GM23248 (cell line): ENCODE measurements around the gene ROR1. TPM values are rescaled to one million over a fixed set of nuclear protein-coding genes. Genes with fewer than 3 reads are reported as not detected.

Experiments used
- DNase-seq: peaks from one replicate; pipeline ENCODE4 v3.0.0-alpha.2; 2015
- H2AFZ ChIP-seq: fragments of 200-600 bp; sonication (generic); 2 replicates; pipeline ENCODE4 v1.6.1; 2016; ENCODE audit warnings: antibody characterized with exemption
- H3F3A ChIP-seq: fragments of 200-600 bp; sonication (generic); 2 replicates; pipeline ENCODE4 v1.6.1; 2016; ENCODE audit warnings: mild to moderate bottlenecking, antibody characterized with exemption, mixed run types; ENCODE audit not compliant: insufficient read depth
- H3K27ac ChIP-seq: fragments of 200-600 bp; sonication (generic); 2 replicates; pipeline ENCODE4 v1.5.1; 2016; ENCODE audit warnings: mild to moderate bottlenecking
- H3K27me3 ChIP-seq: fragments of 200-600 bp; sonication (generic); replicated peaks from 2 replicates; pipeline ENCODE4 v1.6.1; 2016; ENCODE audit warnings: mild to moderate bottlenecking; ENCODE audit not compliant: insufficient read depth
- H3K36me3 ChIP-seq: fragments of 200-600 bp; sonication (generic); 2 replicates; pipeline ENCODE4 v1.6.1; 2016; ENCODE audit warnings: low read depth, mild to moderate bottlenecking
- H3K4me1 ChIP-seq: fragments of 200-600 bp; sonication (generic); 2 replicates; pipeline ENCODE4 v1.6.1; 2016; ENCODE audit warnings: mild to moderate bottlenecking; ENCODE audit not compliant: insufficient read depth
- H3K4me2 ChIP-seq: fragments of 200-600 bp; sonication (generic); one replicate; pipeline ENCODE4 v1.6.1; 2016; ENCODE audit warnings: mild to moderate bottlenecking; ENCODE audit not compliant: unreplicated experiment
- H3K4me3 ChIP-seq: fragments of 200-600 bp; sonication (generic); 2 replicates; pipeline ENCODE4 v1.5.1; 2016; ENCODE audit warnings: mild to moderate bottlenecking
- H3K79me2 ChIP-seq: fragments of 200-600 bp; sonication (generic); 2 replicates; pipeline ENCODE4 v1.6.1; 2016; ENCODE audit warnings: mild to moderate bottlenecking; ENCODE audit not compliant: insufficient read depth
- H3K9ac ChIP-seq: fragments of 200-600 bp; sonication (generic); 2 replicates; pipeline ENCODE4 v1.6.1; 2016; ENCODE audit warnings: mild to moderate bottlenecking
- H3K9me2 ChIP-seq: fragments of 200-600 bp; sonication (generic); 2 replicates; pipeline ENCODE4 v1.6.1; 2016; ENCODE audit warnings: mixed run types, mild to moderate bottlenecking, moderate library complexity; ENCODE audit not compliant: insufficient read depth
- H3K9me3 ChIP-seq: fragments of 200-600 bp; sonication (generic); one replicate; pipeline ENCODE4 v1.6.1; 2017; ENCODE audit warnings: low read depth
- H4K20me1 ChIP-seq: fragments of 200-600 bp; sonication (generic); 2 replicates; pipeline ENCODE4 v1.6.0; 2016; ENCODE audit not compliant: insufficient read depth
- EZH2 ChIP-seq: fragments of 200-600 bp; sonication (generic); IDR thresholded peaks from 2 replicates; pipeline ENCODE4 v1.6.1; 2018; ENCODE audit warnings: antibody characterized with exemption, mild to moderate bottlenecking; ENCODE audit not compliant: insufficient read depth, poor library complexity, severe bottlenecking
- EZH2phosphoT487 ChIP-seq: fragments of 200-600 bp; sonication (generic); IDR thresholded peaks from 2 replicates; pipeline ENCODE4 v1.6.1; 2018; ENCODE audit warnings: antibody characterized with exemption, moderate library complexity, mild to moderate bottlenecking, low read depth; ENCODE audit not compliant: insufficient read depth
- WGBS, 2 experiments: methylation state at CpG; one replicate each; pipeline ENCODE4 v1.1.6; 2015 to 2017; ENCODE audit warnings: low lambda C conversion rate in 2 of 2, low coverage in 1 of 2; ENCODE audit errors: missing lambda C conversion rate in 2 of 2; 5-methylcytosine and 5-hydroxymethylcytosine counted together
- in situ Hi-C: fragments of 300-500 bp; cut with MboI; formaldehyde crosslinking; loops from 2 replicates; pipeline ENCODE4 v1.15.0; 2020
- polyA plus RNA-seq: library from polyadenylated mRNA; unstranded; fragments of >200 nt; fragmentation: Nextera tagmentation; extraction: Ambion mirVana; gene quantifications from 2 replicates; pipeline ENCODE4 v1.2.1, GENCODE V29; 2016
- total RNA-seq: library from RNA; depleted of rRNA; stranded (reverse); fragments of >200 nt; shearing (Covaris generic); gene quantifications from 2 replicates; pipeline ENCODE4 v1.2.3, GENCODE V29; 2014

ROR1 gene
- total and polyA plus RNA-seq, 2 experiments from 2014 or later = 12.0 to 13.3 TPM

DNA sequence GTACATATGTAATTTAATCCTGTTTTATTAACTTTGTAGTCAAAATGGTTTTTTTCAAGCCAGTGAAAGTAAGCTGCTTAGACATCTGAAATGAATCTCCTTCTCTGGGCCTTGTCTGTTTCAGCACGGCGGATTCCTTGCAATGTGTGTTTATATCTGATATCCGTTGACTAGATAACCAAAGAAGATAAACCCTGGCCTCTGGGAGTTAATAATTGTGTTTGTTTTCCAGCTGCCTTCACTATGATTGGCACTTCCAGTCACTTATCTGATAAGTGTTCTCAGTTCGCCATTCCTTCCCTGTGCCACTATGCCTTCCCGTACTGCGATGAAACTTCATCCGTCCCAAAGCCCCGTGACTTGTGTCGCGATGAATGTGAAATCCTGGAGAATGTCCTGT, 366.1 kb downstream of the ROR1 start:
- H3K9ac ChIP-seq = no peak overlapping the region

DNA sequence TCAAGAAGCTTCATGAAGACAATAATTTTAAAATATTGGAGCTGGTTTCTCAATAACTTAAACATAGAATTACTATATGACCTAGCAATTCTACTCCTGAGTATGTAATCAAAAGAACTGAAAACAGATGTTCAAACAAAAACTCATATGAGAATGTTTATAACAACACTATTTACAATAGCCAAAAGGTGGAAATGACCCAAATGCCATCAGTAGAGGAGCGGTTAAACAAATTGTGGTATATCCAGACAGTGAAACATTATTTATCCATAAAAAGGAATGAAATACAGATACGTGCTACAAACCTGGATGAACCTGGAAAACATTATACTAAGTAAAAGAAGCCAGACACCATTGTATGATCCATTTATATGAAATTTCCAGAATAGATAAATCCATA, 366.8 kb downstream of the ROR1 start:
- 48 to 50% methylated on average over 2 of the region's 2 CpGs for WGBS, 2 experiments

More for the DNA sequence above, 366.1 kb downstream of the ROR1 start:
- no peaks in the 10 kb centered on the region for H3K9me3 ChIP-seq
- H3K4me2 ChIP-seq = no peak overlapping the region
- no peaks in the 10 kb centered on the region for H3K79me2 ChIP-seq
- H3K4me3 ChIP-seq = no peak overlapping the region
- H3K36me3 ChIP-seq = no peaks in the 10 kb centered on the region
- DNase-seq = no peak
- in situ Hi-C loops = loop anchor here (10.0 kb wide), 3 partner anchors 225 to 515 kb away; no protein-coding TSS in a partner anchor
- H3K9me2 ChIP-seq = no peaks in the 10 kb centered on the region
- no peaks in the 10 kb centered on the region for H3K27me3 ChIP-seq
- peaks cover 18% of the 10 kb centered on the region for H3F3A ChIP-seq
- H2AFZ ChIP-seq = no peak overlapping the region
- H3K4me1 ChIP-seq = peaks cover 28% of the 10 kb centered on the region
- 98% methylated on average over 10 of the region's 10 CpGs for WGBS, 2 experiments
- no peak for TF ChIP-seq EZH2
- no peak for TF ChIP-seq EZH2phosphoT487
- no peaks in the 10 kb centered on the region for H4K20me1 ChIP-seq
- no peak overlapping the region for H3K27ac ChIP-seq

DNA sequence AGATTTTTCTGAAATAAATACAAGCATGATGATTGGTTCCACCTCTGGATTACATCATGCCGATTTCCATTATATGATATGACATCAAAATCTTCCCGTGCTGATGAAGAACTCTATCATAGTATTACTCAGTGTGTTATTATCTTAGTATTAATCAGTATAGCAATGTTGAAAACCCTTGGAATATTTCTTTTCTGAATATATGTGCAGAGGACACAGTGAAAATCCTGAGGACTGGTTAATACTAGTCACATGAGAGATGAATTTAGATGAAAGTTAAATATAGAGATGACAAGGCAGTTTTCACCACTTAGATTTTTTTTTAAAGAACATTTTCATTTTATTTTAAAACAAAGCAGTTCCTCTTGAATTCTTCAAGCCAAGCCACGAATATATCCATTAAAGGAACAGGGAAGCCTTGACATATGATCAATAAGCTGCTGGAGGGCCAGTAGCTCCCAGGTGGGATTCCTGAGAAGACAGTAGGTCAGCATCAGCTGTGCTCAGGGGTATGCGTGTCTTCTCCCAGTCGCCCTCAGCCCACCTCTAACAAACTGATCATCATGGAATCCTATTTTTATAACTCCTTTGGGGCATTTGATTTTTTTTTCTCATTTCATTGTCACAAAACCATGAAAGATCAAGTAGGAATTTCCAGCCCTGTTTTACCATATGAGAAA, 373.4 kb downstream of the ROR1 start:
- Histone ChIP-seq H3K27ac (no peak overlapping the region), H3F3A (no peaks in the 10 kb centered on the region), H3K4me2 (no peak overlapping the region), H3K9me3 (no peaks in the 10 kb centered on the region), H2AFZ (no peak overlapping the region), H3K9me2 (no peaks in the 10 kb centered on the region), H3K4me1 (peaks cover 5% of the 10 kb centered on the region), H3K36me3 (no peaks in the 10 kb centered on the region), H3K9ac (no peak overlapping the region), H3K4me3 (no peak overlapping the region), H3K79me2 (no peaks in the 10 kb centered on the region), H3K27me3 (no peaks in the 10 kb centered on the region), H4K20me1 (no peaks in the 10 kb centered on the region)
- in situ Hi-C loops = no loop called here
- no peak for DNase-seq
- 75 to 87% methylated on average over 5 of the region's 5 CpGs for WGBS, 2 experiments
- TF ChIP-seq EZH2phosphoT487 (no peak), EZH2 (no peak)

More for the DNA sequence above, 366.8 kb downstream of the ROR1 start:
- Histone ChIP-seq H3K9me3 (no peaks in the 10 kb centered on the region), H3K9me2 (no peaks in the 10 kb centered on the region), H3K4me1 (peaks cover 25% of the 10 kb centered on the region), H3K79me2 (no peaks in the 10 kb centered on the region), H4K20me1 (no peaks in the 10 kb centered on the region), H3K27ac (no peak overlapping the region), H3K27me3 (no peaks in the 10 kb centered on the region), H3K4me2 (no peak overlapping the region), H3K36me3 (no peaks in the 10 kb centered on the region), H3F3A (peaks cover 18% of the 10 kb centered on the region), H2AFZ (no peak overlapping the region), H3K4me3 (no peak overlapping the region), H3K9ac (no peak overlapping the region)
- TF ChIP-seq EZH2phosphoT487 (no peak), EZH2 (no peak)
- DNase-seq = no peak
- in situ Hi-C loops = no loop called here

DNA sequence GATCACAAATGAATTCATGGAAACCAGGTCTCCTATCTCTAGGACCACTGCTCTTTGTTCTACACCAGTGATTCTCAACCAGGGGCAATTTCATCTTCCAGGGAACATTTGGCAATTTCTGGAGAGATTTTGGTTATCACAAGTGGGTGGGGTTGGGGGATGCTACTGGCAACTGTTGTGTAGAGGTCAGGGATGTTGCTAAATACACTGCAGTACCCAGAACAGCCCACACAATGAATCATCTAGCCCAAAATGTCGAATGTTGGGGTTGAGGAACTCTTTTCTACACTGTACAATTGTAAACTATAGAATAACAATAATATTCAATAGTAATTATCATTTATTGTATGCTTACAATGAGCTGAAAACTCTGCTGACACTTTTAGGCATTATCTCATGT, 373.9 kb downstream of the ROR1 start:
- DNase-seq = no peak
- Histone ChIP-seq H3K9ac (no peak overlapping the region), H4K20me1 (no peaks in the 10 kb centered on the region), H3K36me3 (no peaks in the 10 kb centered on the region), H3K4me2 (no peak overlapping the region), H3K4me3 (no peak overlapping the region), H3K4me1 (peaks cover 5% of the 10 kb centered on the region), H3K9me3 (no peaks in the 10 kb centered on the region), H3K27me3 (no peaks in the 10 kb centered on the region), H3F3A (no peaks in the 10 kb centered on the region), H3K9me2 (no peaks in the 10 kb centered on the region), H2AFZ (no peak overlapping the region), H3K27ac (no peak overlapping the region), H3K79me2 (no peaks in the 10 kb centered on the region)
- TF ChIP-seq EZH2 (no peak), EZH2phosphoT487 (no peak)
- 3 to 21% methylated on average over 1 of the region's 1 CpG for WGBS, 2 experiments
- in situ Hi-C loops = no loop called here
